H1 (cell line): Measurements from ENCODE around the gene GAB2. TPM values are rescaled to one million over a fixed set of nuclear protein-coding genes. Genes with fewer than 3 reads are reported as not detected.

ENCODE experiments used
- CTCF ChIA-PET: fragments of 300-600 bp; sonication (Branson Sonifier 250); formaldehyde crosslinking; loops from one replicate; lab custom pipeline; 2021; ENCODE audit not compliant: partially characterized antibody; lab: Charles Lee
- POLR2A ChIA-PET: fragments of 300-600 bp; sonication (Branson Sonifier 250); formaldehyde crosslinking; loops from one replicate; lab custom pipeline; 2021; ENCODE audit warnings: inconsistent platforms; ENCODE audit not compliant: partially characterized antibody; lab: Charles Lee
- DNase-seq, 2 experiments: peaks; one replicate each; pipeline versions ENCODE4 v3.0.0 to v3.0.0-alpha.2; 2010 to 2022; ENCODE audit warnings: low spot score in 2 of 2, low read depth in 1 of 2, mixed read lengths in 1 of 2
- FAIRE-seq: peaks from 2 replicates; lab custom pipeline; 2011; peaks lifted over from hg19 to GRCh38; lab: Jason Lieb, UNC
- H2AFZ ChIP-seq: 2 replicates; pipeline ENCODE4 v1.8.1; 2012; ENCODE audit warnings: low read length, inconsistent platforms
- H2AK5ac ChIP-seq: 2 replicates; pipeline ENCODE4 v1.6.1; 2013; ENCODE audit warnings: low read depth, low read length
- H2BK120ac ChIP-seq: replicated peaks from 2 replicates; pipeline ENCODE3; 2013; ENCODE audit warnings: low read depth, low read length, inconsistent platforms
- H2BK12ac ChIP-seq: 2 replicates; pipeline ENCODE4 v1.6.1; 2013; ENCODE audit warnings: low read depth, low read length
- H2BK15ac ChIP-seq: 2 replicates; pipeline ENCODE4 v1.6.1; 2013; ENCODE audit warnings: low read length
- H2BK20ac ChIP-seq: 2 replicates; pipeline ENCODE4 v1.6.1; 2013; ENCODE audit warnings: low read length
- H2BK5ac ChIP-seq: 2 replicates; pipeline ENCODE4 v1.6.1; 2013; ENCODE audit warnings: low read depth, low read length
- H3K14ac ChIP-seq: 2 replicates; pipeline ENCODE4 v1.6.1; 2013; ENCODE audit warnings: inconsistent platforms; ENCODE audit not compliant: insufficient read length
- H3K18ac ChIP-seq: 2 replicates; pipeline ENCODE4 v1.6.1; 2013; ENCODE audit warnings: low read length; ENCODE audit errors: extremely low read depth
- H3K23ac ChIP-seq: 2 replicates; pipeline ENCODE4 v1.6.1; 2013; ENCODE audit warnings: inconsistent platforms; ENCODE audit not compliant: insufficient read length
- H3K23me2 ChIP-seq: 2 replicates; pipeline ENCODE4 v1.6.1; 2013; ENCODE audit warnings: low read depth, low read length
- H3K27ac ChIP-seq: 2 replicates; pipeline ENCODE4 v1.6.1; 2011; ENCODE audit warnings: low read depth, low read length, inconsistent platforms
- H3K27me3 ChIP-seq, 4 experiments: replicated peaks in 1 of 4; 1 replicate in 1 of 4; 2 replicates in 3 of 4; pipeline versions ENCODE4 v1.6.1 to v1.8.1; 2011 to 2013; ENCODE audit warnings: low read length in 3 of 4, mild to moderate bottlenecking in 3 of 4, inconsistent platforms in 2 of 4, mixed read lengths in 2 of 4, moderate library complexity in 1 of 4; ENCODE audit not compliant: control insufficient read depth in 3 of 4, insufficient read depth in 3 of 4; ENCODE audit errors: extremely low read depth in 1 of 4
- H3K36me3 ChIP-seq, 4 experiments: 2 replicates each; pipeline versions ENCODE4 v1.6.1 to v1.8.1; 2011 to 2013; ENCODE audit warnings: mild to moderate bottlenecking in 4 of 4, low read length in 3 of 4, moderate library complexity in 2 of 4, control low read depth in 1 of 4, inconsistent platforms in 1 of 4; ENCODE audit not compliant: insufficient read depth in 4 of 4, control insufficient read depth in 2 of 4
- H3K4ac ChIP-seq: replicated peaks from 2 replicates; pipeline ENCODE3; 2013; ENCODE audit warnings: low read length, low read depth, mixed read lengths, inconsistent platforms; ENCODE audit not compliant: insufficient read length
- H3K4me1 ChIP-seq, 4 experiments: replicated peaks in 1 of 4; 1 replicate in 1 of 4; 2 replicates in 3 of 4; pipeline versions ENCODE4 v1.6.1 to v1.8.1; 2011 to 2013; ENCODE audit warnings: low read length in 3 of 4, inconsistent platforms in 2 of 4, mixed read lengths in 1 of 4; ENCODE audit not compliant: insufficient read depth in 4 of 4, control insufficient read depth in 3 of 4
- H3K4me2 ChIP-seq, 2 experiments: 2 replicates each; pipeline versions ENCODE4 v1.6.1 to v1.8.1; 2011 to 2013; ENCODE audit warnings: low read depth in 2 of 2, low read length in 2 of 2, control low read depth in 1 of 2, inconsistent platforms in 1 of 2, mild to moderate bottlenecking in 1 of 2; ENCODE audit not compliant: insufficient read depth in 1 of 2
- H3K4me3 ChIP-seq, 4 experiments: fragments of 200-600, 300-600 bp in 1 of 4; sonication (generic), shearing (Covaris generic), sonication (Bioruptor Twin) in 1 of 4; 2 replicates each; pipeline versions ENCODE4 v1.5.1 to v1.8.1; 2011 to 2016; ENCODE audit warnings: low read length in 4 of 4, low read depth in 3 of 4, control low read depth in 2 of 4, inconsistent platforms in 2 of 4, mild to moderate bottlenecking in 2 of 4, mixed read lengths in 1 of 4, moderate library complexity in 1 of 4; ENCODE audit not compliant: insufficient read depth in 2 of 4; ENCODE audit errors: extremely low read depth in 1 of 4
- H3K56ac ChIP-seq: replicated peaks from 2 replicates; pipeline ENCODE3; 2013; ENCODE audit warnings: low read depth, mild to moderate bottlenecking, mixed read lengths, low read length, inconsistent platforms; ENCODE audit not compliant: insufficient read length
- H3K79me1 ChIP-seq: 2 replicates; pipeline ENCODE4 v1.6.1; 2013; ENCODE audit warnings: low read depth, low read length, control low read depth
- H3K79me2 ChIP-seq, 2 experiments: 2 replicates each; pipeline versions ENCODE4 v1.6.1 to v1.8.1; 2012 to 2013; ENCODE audit warnings: low read length in 2 of 2, mild to moderate bottlenecking in 2 of 2, inconsistent platforms in 1 of 2; ENCODE audit not compliant: insufficient read depth in 2 of 2, control insufficient read depth in 1 of 2
- H3K9ac ChIP-seq, 4 experiments: replicated peaks in 1 of 4; 1 replicate in 1 of 4; 2 replicates in 3 of 4; pipeline versions ENCODE4 v1.6.1 to v1.8.1; 2011 to 2013; ENCODE audit warnings: low read depth in 3 of 4, low read length in 3 of 4, control low read depth in 2 of 4, mild to moderate bottlenecking in 2 of 4, moderate library complexity in 2 of 4, inconsistent platforms in 1 of 4; ENCODE audit errors: extremely low read depth in 1 of 4
- H3K9me3 ChIP-seq, 2 experiments: 2 replicates each; pipeline versions ENCODE4 v1.6.1 to v1.8.1; 2012 to 2013; ENCODE audit warnings: mild to moderate bottlenecking in 2 of 2, moderate library complexity in 2 of 2, control low read depth in 1 of 2, inconsistent platforms in 1 of 2, low read depth in 1 of 2, low read length in 1 of 2, mixed read lengths in 1 of 2; ENCODE audit not compliant: insufficient read depth in 2 of 2
- H4K20me1 ChIP-seq, 2 experiments: replicated peaks in 1 of 2; 2 replicates each; pipeline versions ENCODE3 to v1.8.1; 2011 to 2013; ENCODE audit warnings: inconsistent platforms in 2 of 2, low read length in 2 of 2, mild to moderate bottlenecking in 1 of 2; ENCODE audit not compliant: insufficient read depth in 2 of 2, control insufficient read depth in 1 of 2
- H4K5ac ChIP-seq: 2 replicates; pipeline ENCODE4 v1.6.1; 2013; ENCODE audit warnings: low read length, low read depth, mixed read lengths, inconsistent platforms; ENCODE audit not compliant: insufficient read length
- H4K8ac ChIP-seq: 2 replicates; pipeline ENCODE4 v1.8.0; 2013; ENCODE audit warnings: mild to moderate bottlenecking, moderate library complexity, low read length, inconsistent platforms; ENCODE audit not compliant: insufficient read depth; ENCODE audit errors: extremely low read depth
- H4K91ac ChIP-seq: replicated peaks from 2 replicates; pipeline ENCODE3; 2013; ENCODE audit warnings: low read length, mixed read lengths, inconsistent platforms; ENCODE audit not compliant: insufficient read length
- CHD1 ChIP-seq: IDR thresholded peaks from 2 replicates; pipeline ENCODE4 v1.6.1; 2012; ENCODE audit warnings: low read depth, low read length, improper control_type of control experiment
- EZH2 ChIP-seq: fragments of 200-600 bp; sonication (generic); IDR thresholded peaks from 2 replicates; pipeline ENCODE4 v1.7.1; 2012; ENCODE audit warnings: low read depth, mild to moderate bottlenecking, moderate library complexity, low read length, inconsistent platforms; ENCODE audit not compliant: severe bottlenecking
- JUND ChIP-seq: IDR thresholded peaks from 2 replicates; pipeline ENCODE4 v1.6.1; 2011; ENCODE audit warnings: mild to moderate bottlenecking, improper control_type of control experiment, low read length
- KDM1A ChIP-seq: fragments of 200-600, 300-600 bp; sonication (generic); IDR thresholded peaks from 2 replicates; pipeline ENCODE4 v1.7.1; 2016; ENCODE audit warnings: mild to moderate bottlenecking, low read length, borderline replicate concordance
- KDM5A ChIP-seq: fragments of 200-600 bp; IDR thresholded peaks from 2 replicates; pipeline ENCODE4 v1.7.1; 2012; ENCODE audit warnings: mild to moderate bottlenecking, low read length, inconsistent platforms, mixed read lengths
- NANOG ChIP-seq: IDR thresholded peaks from 2 replicates; pipeline ENCODE4 v1.6.1; 2011; ENCODE audit warnings: low read length, low read depth, mild to moderate bottlenecking, inconsistent platforms; ENCODE audit not compliant: insufficient read depth, poor library complexity, severe bottlenecking
- POLR2AphosphoS5 ChIP-seq: IDR thresholded peaks from 2 replicates; pipeline ENCODE4 v1.6.1; 2011; ENCODE audit warnings: low read depth, low read length
- RNF2 ChIP-seq: fragments of 200-900, 300-1000 bp; sonication (generic); IDR thresholded peaks from 2 replicates; pipeline ENCODE4 v1.7.1; 2016; ENCODE audit warnings: borderline replicate concordance, low read depth, mild to moderate bottlenecking, antibody characterized with exemption, low read length; ENCODE audit not compliant: poor library complexity, severe bottlenecking; ENCODE audit errors: missing control alignments
- SIX5 ChIP-seq: IDR thresholded peaks from 2 replicates; pipeline ENCODE4 v1.6.1; 2011; ENCODE audit warnings: mild to moderate bottlenecking, low read depth, low read length
- SRF ChIP-seq: IDR thresholded peaks from 2 replicates; pipeline ENCODE4 v1.6.1; 2011; ENCODE audit warnings: mild to moderate bottlenecking, low read depth, low read length, moderate library complexity
- SUZ12 ChIP-seq: fragments of 200-600 bp; sonication (generic); IDR thresholded peaks from 2 replicates; pipeline ENCODE4 v1.6.1; 2012; ENCODE audit warnings: mild to moderate bottlenecking, inconsistent platforms, low read length, moderate library complexity, mixed read lengths
- TAF7 ChIP-seq: optimal IDR thresholded peaks from 2 replicates; pipeline ENCODE3; 2011; ENCODE audit warnings: low read depth, mild to moderate bottlenecking, inconsistent platforms, low read length, moderate library complexity, borderline replicate concordance
- TBP ChIP-seq: IDR thresholded peaks from 2 replicates; pipeline ENCODE4 v1.6.1; 2011; ENCODE audit warnings: low read depth, low read length, improper control_type of control experiment
- YY1 ChIP-seq: IDR thresholded peaks from 2 replicates; pipeline ENCODE4 v1.6.1; 2011; ENCODE audit warnings: low read depth, mild to moderate bottlenecking, low read length
- WGBS, 2 experiments: shearing (Covaris generic) in 1 of 2; methylation state at CpG; one replicate each; pipeline versions ENCODE4 v1.1.6 to v1.1.7; 2013 to 2015; ENCODE audit warnings: low lambda C conversion rate in 2 of 2, mixed read lengths in 2 of 2, inconsistent platforms in 1 of 2, low coverage in 1 of 2, missing lambda C conversion rate in 1 of 2; ENCODE audit not compliant: insufficient replicate concordance in 2 of 2, insufficient coverage in 1 of 2, insufficient read length in 1 of 2; ENCODE audit errors: extremely low coverage in 1 of 2, missing lambda C conversion rate in 1 of 2; 5-methylcytosine and 5-hydroxymethylcytosine counted together
- polyA plus RNA-seq, 7 experiments: library from polyadenylated mRNA; depleted of rRNA in 3 of 7; stranded (reverse) in 5 of 7; unstranded in 2 of 7; fragments of >200 nt in 5 of 7; fragments of 200-250 nt in 2 of 7; gene quantifications; 1 replicate in 5 of 7; 2 replicates in 1 of 7; 4 replicates in 1 of 7; pipeline versions ENCODE4 v1.2.1 to v1.2.3, GENCODE V29; 2011 to 2013; ENCODE audit warnings: missing spikeins in 2 of 7, mixed read lengths in 2 of 7
- total RNA-seq: library from RNA; stranded (reverse); fragmentation: NEBNext Ultra II Directional; extraction: Animal tissue kit (Norgen Biotek cat#: 25700); gene quantifications from 2 replicates; pipeline ENCODE4 v1.2.1, GENCODE V29; 2021

GAB2 gene
- total and polyA plus RNA-seq, 2 of the 8 experiments (the other 6 are each of a cell fraction or from before 2014, with no cell fraction given), result 6.3 to 14.0 TPM

- H3K4me3 ChIP-seq, result no peak overlapping the region
- peaks cover 0 to 8% of the 10 kb centered on the region in 2 experiments; a peak in 2 of 4 replicates for H3K79me2 ChIP-seq
- 87% methylated on average over 4 of the region's 4 CpGs; no CpG with 5 or more reads in 1 of the 2 experiments for WGBS, 2 experiments
- TF ChIP-seq SIX5 (no peak), RNF2 (no peak), YY1 (no peak), NANOG (no peak), CHD1 (no peak), KDM5A (no peak), EZH2 (no peak), SRF (no peak), JUND (no peak), SUZ12 (no peak), TAF7 (no peak), KDM1A (no peak), TBP (no peak), POLR2AphosphoS5 (no peak)
Measured at GRCh38 chr11:78415338-78415737, 2.3 kb downstream of the GAB2 start.

More at GRCh38 chr11:78415338-78415737, 2.3 kb downstream of the GAB2 start:
- no peak overlapping the region for H3K4ac ChIP-seq
- H2BK20ac ChIP-seq, result no peak overlapping the region
- no peak overlapping the region for H2BK15ac ChIP-seq
- POLR2A ChIA-PET, result interaction anchor here (1.6 kb wide), 1 partner anchor 276 kb away, joined by 6 read pairs; the partner anchor contains the start of gene ALG8
- H3K23ac ChIP-seq, result no peak overlapping the region
- no peak overlapping the region for H3K18ac ChIP-seq
- H4K5ac ChIP-seq, result no peak overlapping the region
- H4K20me1 ChIP-seq, result peaks cover 0 to 2% of the 10 kb centered on the region in 2 experiments
- DNase-seq (no peak), FAIRE-seq (no peak)
- no peak overlapping the region for H2BK12ac ChIP-seq
- no peak overlapping the region for H3K56ac ChIP-seq
- H2BK5ac ChIP-seq, result no peak overlapping the region
- H3K23me2 ChIP-seq, result peaks cover 10% of the 10 kb centered on the region; the same call in 1 of the 2 replicates
- H2AK5ac ChIP-seq, result no peak overlapping the region
- CTCF ChIA-PET, result interaction anchor here (0.6 to 3.2 kb wide), 19 partner anchors 10 to 917 kb away, joined by 3 to 27 read pairs (median 3); no protein-coding TSS in a partner anchor
- H2AFZ ChIP-seq, result no peak overlapping the region
- no peak overlapping the region for H3K4me2 ChIP-seq
- H4K8ac ChIP-seq, result no peak overlapping the region
- H3K79me1 ChIP-seq, result no peaks in the 10 kb centered on the region
- H3K9ac ChIP-seq, result no peak overlapping the region
- H3K27me3 ChIP-seq, result peaks cover 0 to 13% (median 8%) of the 10 kb centered on the region in 4 experiments; a peak in 4 of 7 replicates
- no peaks in the 10 kb centered on the region for H3K36me3 ChIP-seq
- no peak overlapping the region for H3K27ac ChIP-seq
- H2BK120ac ChIP-seq, result no peak overlapping the region
- H3K4me1 ChIP-seq, result peaks cover 0 to 16% (median 5%) of the 10 kb centered on the region in 4 experiments; a peak in 5 of 7 replicates
- H4K91ac ChIP-seq, result no peak overlapping the region
- no peak overlapping the region for H3K14ac ChIP-seq
- peaks cover under 1% of the 10 kb centered on the region in 2 experiments; a peak in 1 of 4 replicates for H3K9me3 ChIP-seq
